Left cardiac atrium (tissue), 4 donors: ENCODE results near the gene TCF7L1. TPM values are rescaled to one million over a fixed set of nuclear protein-coding genes. Genes with fewer than 3 reads are reported as not detected.

Experiments
- ATAC-seq, 2 donors: fragments of 200-7000 bp; cut with Tn5 transposase; one replicate each; pipeline ENCODE4 v1.9.1; 2020; ENCODE audit warnings: mild to moderate bottlenecking in 2 of 2, moderate library complexity in 2 of 2
- DNase-seq: peaks from one replicate; pipeline ENCODE4 v3.0.0-alpha.2; 2020
- intact Hi-C, 2 donors: fragments of 100-400 bp; cut with DNase I; formaldehyde crosslinking; loops; one replicate each; pipeline versions ENCODE4 v1.14.1 to v1.15.1; 2022 to 2023
- total RNA-seq, 2 donors: library from RNA; stranded (reverse); fragmentation: NEBNext Ultra II Directional; extraction: Animal tissue kit (Norgen Biotek cat#: 25700); gene quantifications; one replicate each; pipeline ENCODE4 v1.2.1, GENCODE V29; 2021
- donor health status: DM: no; HTN: yes; CAD: no.
- donor health status: DM: no; HTN: yes; CAD: no; lungs with severe emphysema.
- donor health status: DM: yes; HTN: yes; CAD: no.
- donor health status: Dilated cardiomyopathy.

The TCF7L1 gene
- total RNA-seq, 2 donors from 2014 or later, result 17.1 to 17.3 TPM

GRCh38 chr2:85177031-85177824 lies 44.0 kb downstream of the TCF7L1 start:
- ATAC-seq, result no peak
- intact Hi-C loops, result no loop called here
- DNase-seq, result no peak

- intact Hi-C loops, result no loop called here
- no peak for ATAC-seq
- no peak for DNase-seq
These were observed 45.0 kb downstream of the TCF7L1 start for GRCh38 chr2:85178154-85178553.

- intact Hi-C loops, result no loop called here
- ATAC-seq, result no peak
- DNase-seq, result no peak
These were observed 45.8 kb downstream of the TCF7L1 start for GRCh38 chr2:85178980-85179411.

- no peak for ATAC-seq
- DNase-seq, result no peak
- intact Hi-C loops, result no loop called here
These were observed 46.3 kb downstream of the TCF7L1 start for GRCh38 chr2:85179541-85179940.

GRCh38 chr2:85180322-85181133 lies 47.3 kb downstream of the TCF7L1 start:
- intact Hi-C loops, result loop anchor here in 1 of 2 donors (5.0 kb wide), 1 partner anchor 43 kb away; no protein-coding TSS in a partner anchor
- ATAC-seq (no peak), DNase-seq (no peak)

GRCh38 chr2:85181134-85181631 lies 48.0 kb downstream of the TCF7L1 start:
- DNase-seq, result no peak
- intact Hi-C loops, result loop anchor here in 1 of 2 donors (5.0 kb wide), 1 partner anchor 44 kb away; no protein-coding TSS in a partner anchor
- peak in 1 of 2 donors; percentile 10 for ATAC-seq

GRCh38 chr2:85181844-85182456 lies 48.8 kb downstream of the TCF7L1 start:
- DNase-seq, result no peak
- peak in 1 of 2 donors; percentile 19 for ATAC-seq
- intact Hi-C loops, result loop anchor here in 1 of 2 donors (5.0 kb wide), 1 partner anchor 45 kb away; no protein-coding TSS in a partner anchor

GRCh38 chr2:85183076-85183475 lies 49.9 kb downstream of the TCF7L1 start:
- DNase-seq (no peak), ATAC-seq (peak in 1 of 2 donors; percentile 16)
- intact Hi-C loops, result loop anchor here in 1 of 2 donors (5.0 kb wide), 1 partner anchor 46 kb away; no protein-coding TSS in a partner anchor

GRCh38 chr2:85183479-85183878 lies 50.3 kb downstream of the TCF7L1 start:
- DNase-seq, result no peak
- ATAC-seq, result no peak
- intact Hi-C loops, result loop anchor here in 1 of 2 donors (5.0 kb wide), 1 partner anchor 46 kb away; no protein-coding TSS in a partner anchor

- intact Hi-C loops, result loop anchor here in 1 of 2 donors (5.0 kb wide), 1 partner anchor 47 kb away; no protein-coding TSS in a partner anchor
These were observed 51.0 kb downstream of the TCF7L1 start for GRCh38 chr2:85184231-85184630.

GRCh38 chr2:85184990-85185389 lies 51.8 kb downstream of the TCF7L1 start:
- ATAC-seq (no peak), DNase-seq (no peak)
- intact Hi-C loops, result loop anchor here in 1 of 2 donors (5.0 kb wide), 1 partner anchor 48 kb away; no protein-coding TSS in a partner anchor

More at GRCh38 chr2:85184231-85184630, 51.0 kb downstream of the TCF7L1 start:
- DNase-seq (no peak), ATAC-seq (no peak)

GRCh38 chr2:85185431-85185940 lies 52.3 kb downstream of the TCF7L1 start:
- intact Hi-C loops, result no loop called here
- peak in 1 of 2 donors; percentile 6 for ATAC-seq
- no peak for DNase-seq

GRCh38 chr2:85187069-85187468 lies 53.9 kb downstream of the TCF7L1 start:
- ATAC-seq (no peak), DNase-seq (no peak)

GRCh38 chr2:85188852-85189251 lies 55.7 kb downstream of the TCF7L1 start:
- intact Hi-C loops, result no loop called here
- ATAC-seq, result peak in 1 of 2 donors; percentile 4
- no peak for DNase-seq

More at GRCh38 chr2:85187069-85187468, 53.9 kb downstream of the TCF7L1 start:
- intact Hi-C loops, result no loop called here

- ATAC-seq (no peak), DNase-seq (no peak)
- intact Hi-C loops, result no loop called here
These were observed 56.5 kb downstream of the TCF7L1 start for GRCh38 chr2:85189606-85190270.

- intact Hi-C loops, result no loop called here
- peak; percentile 78 to 81 for ATAC-seq
- DNase-seq, result no peak
These were observed 58.0 kb downstream of the TCF7L1 start for GRCh38 chr2:85191157-85191556.

- no peak for ATAC-seq
- intact Hi-C loops, result no loop called here
These were observed 61.7 kb downstream of the TCF7L1 start for GRCh38 chr2:85194780-85195480.

GRCh38 chr2:85195956-85196355 lies 62.8 kb downstream of the TCF7L1 start:
- DNase-seq (no peak), ATAC-seq (peak in 1 of 2 donors; percentile 53)
- intact Hi-C loops, result no loop called here

More at GRCh38 chr2:85194780-85195480, 61.7 kb downstream of the TCF7L1 start:
- no peak for DNase-seq
